ENCODE data around the gene FBXL17. TPM values are rescaled to one million over a fixed set of nuclear protein-coding genes. Genes with fewer than 3 reads are reported as not detected.

The FBXL17 gene
- polyA plus RNA-seq, 1 of the 3 experiments (the other 2 are of a cell fraction): 4.4 TPM

- ChIA-PET POLR2A (no interaction called here), CTCF (interaction anchor here (1.5 kb wide), 2 partner anchors 80 to 82 kb away, joined by 5 to 7 read pairs; no protein-coding TSS in a partner anchor)
- Histone ChIP-seq H3K9ac (no peak overlapping the region), H3K4me2 (no peak overlapping the region), H3K4me1 (ENCODE audit: control insufficient read depth in 1 of 2, insufficient read depth in 2 of 2, low read depth in 1 of 2, low read length in 1 of 2) (no peaks in the 10 kb centered on the region; a peak in 1 of 4 replicates), H3K9me3 (no peaks in the 10 kb centered on the region), H3K27me3 (ENCODE audit: insufficient read depth) (no peaks in the 10 kb centered on the region), H3K36me3 (replicated peaks in 1 of 2; ENCODE audit: control insufficient read depth in 1 of 2, insufficient read depth in 2 of 2, low read length in 1 of 2) (peaks cover 7 to 8% of the 10 kb centered on the region in 2 experiments), H3F3A (replicated peaks; ENCODE audit: insufficient read depth) (no peaks in the 10 kb centered on the region), H3K27ac (ENCODE audit: low read depth in 2 of 2, low read length in 1 of 2) (no peak overlapping the region), H3K4me3 (ENCODE audit: low read depth in 2 of 2, low read length in 1 of 2) (no peak overlapping the region), H4K20me1 (ENCODE audit: insufficient read depth) (no peaks in the 10 kb centered on the region), H2AFZ (ENCODE audit: low read depth) (no peak overlapping the region), H3K79me2 (ENCODE audit: insufficient read depth) (peaks cover 6% of the 10 kb centered on the region; the same call in 1 of the 2 replicates), H3K9me2 (no peaks in the 10 kb centered on the region)
- DNase-seq: no peak
- TF ChIP-seq USF1 (IDR thresholded peaks at IDR 0.05; ENCODE audit: borderline replicate concordance, low read depth) (no peak), RCOR1 (IDR thresholded peaks at IDR 0.05; ENCODE audit: low read length) (no peak), TCF12 (IDR thresholded peaks at IDR 0.05) (no peak), REST (IDR thresholded peaks at IDR 0.05; ENCODE audit: low read depth, low read length) (no peak), SMC3 (IDR thresholded peaks at IDR 0.05; ENCODE audit: low read depth, low read length) (no peak)
- 92% methylated on average over 1 of the region's 1 CpG for WGBS (ENCODE audit: low lambda C conversion rate)
Observed at GRCh38 chr5:108341866-108342265, 40.0 kb downstream of the FBXL17 start.

- WGBS (ENCODE audit: low lambda C conversion rate): 89% methylated on average over 8 of the region's 8 CpGs
- Histone ChIP-seq H2AFZ (ENCODE audit: low read depth) (no peak overlapping the region), H3K36me3 (replicated peaks in 1 of 2; ENCODE audit: control insufficient read depth in 1 of 2, insufficient read depth in 2 of 2, low read length in 1 of 2) (peaks cover 6 to 8% of the 10 kb centered on the region in 2 experiments), H3K4me2 (no peak overlapping the region), H3K27me3 (ENCODE audit: insufficient read depth) (no peaks in the 10 kb centered on the region), H3K9me2 (no peaks in the 10 kb centered on the region), H3K9ac (no peak overlapping the region), H3F3A (replicated peaks; ENCODE audit: insufficient read depth) (no peaks in the 10 kb centered on the region), H3K4me1 (ENCODE audit: control insufficient read depth in 1 of 2, insufficient read depth in 2 of 2, low read depth in 1 of 2, low read length in 1 of 2) (no peaks in the 10 kb centered on the region; a peak in 1 of 4 replicates), H3K4me3 (ENCODE audit: low read depth in 2 of 2, low read length in 1 of 2) (no peak overlapping the region), H4K20me1 (ENCODE audit: insufficient read depth) (no peaks in the 10 kb centered on the region), H3K27ac (ENCODE audit: low read depth in 2 of 2, low read length in 1 of 2) (no peak overlapping the region), H3K79me2 (ENCODE audit: insufficient read depth) (peaks cover 6% of the 10 kb centered on the region; the same call in 1 of the 2 replicates), H3K9me3 (no peaks in the 10 kb centered on the region)
- TF ChIP-seq REST (IDR thresholded peaks at IDR 0.05; ENCODE audit: low read depth, low read length): no peak
- TF ChIP-seq ELF1 (IDR thresholded peaks at IDR 0.05): no peak
- TF ChIP-seq POLR2AphosphoS5 (IDR thresholded peaks at IDR 0.05; ENCODE audit: low read depth, low read length): no peak
- no peak for TF ChIP-seq EZH2phosphoT487 (IDR thresholded peaks at IDR 0.05; ENCODE audit: borderline replicate concordance, low read depth)
- TF ChIP-seq CHD2 (IDR thresholded peaks at IDR 0.05; ENCODE audit: low read length, partially characterized antibody): no peak
- no peak for TF ChIP-seq TEAD4 (IDR thresholded peaks at IDR 0.05; ENCODE audit: borderline replicate concordance, insufficient read depth)
- no peak for TF ChIP-seq USF1 (IDR thresholded peaks at IDR 0.05; ENCODE audit: borderline replicate concordance, low read depth)
- no peak for TF ChIP-seq TAF1 (IDR thresholded peaks at IDR 0.05; ENCODE audit: borderline replicate concordance, low read depth, low read length)
- ChIA-PET CTCF (interaction anchor here (1.5 kb wide), 1 partner anchor 79 kb away, joined by 10 read pairs; no protein-coding TSS in a partner anchor), POLR2A (no interaction called here)
- no peak for DNase-seq
Observed at GRCh38 chr5:108340131-108340530, 41.8 kb downstream of the FBXL17 start.

Data from SK-N-SH (cell line).